Neural cell (in vitro differentiated cells): Measurements from ENCODE around the gene H6PD. TPM values are rescaled to one million over a fixed set of nuclear protein-coding genes. Genes with fewer than 3 reads are reported as not detected.

Experiments
- H2AFZ ChIP-seq: fragments of 200-600, 300-800 bp; sonication (generic), shearing (Covaris generic); 2 replicates; pipeline ENCODE4 v1.6.0; 2014; ENCODE audit warnings: low read depth, mild to moderate bottlenecking, antibody characterized with exemption, low read length, moderate library complexity
- H3F3A ChIP-seq: fragments of 200-600 bp; shearing (Covaris generic); 2 replicates; pipeline ENCODE4 v1.6.1; 2016; ENCODE audit warnings: mild to moderate bottlenecking, moderate library complexity, mixed read lengths, antibody characterized with exemption, low read length; ENCODE audit not compliant: insufficient read depth, poor library complexity, severe bottlenecking
- H3K27ac ChIP-seq: fragments of 200-600, 300-800 bp; sonication (generic), shearing (Covaris generic); 2 replicates; pipeline ENCODE4 v1.5.1; 2014; ENCODE audit warnings: mild to moderate bottlenecking, low read length, moderate library complexity
- H3K27me3 ChIP-seq: fragments of 300-800, 200-600 bp; sonication (generic), shearing (Covaris generic); 2 replicates; pipeline ENCODE4 v1.6.0; 2014; ENCODE audit warnings: mild to moderate bottlenecking, low read depth, low read length, moderate library complexity; ENCODE audit not compliant: insufficient read depth
- H3K36me3 ChIP-seq: fragments of 300-800, 200-600 bp; sonication (generic), shearing (Covaris generic); 2 replicates; pipeline ENCODE4 v1.5.1; 2014; ENCODE audit warnings: mild to moderate bottlenecking, antibody characterized with exemption, low read length, moderate library complexity; ENCODE audit not compliant: insufficient read depth
- H3K4me2 ChIP-seq: fragments of 300-800, 200-600 bp; sonication (generic), shearing (Covaris generic); 2 replicates; pipeline ENCODE4 v1.6.0; 2014; ENCODE audit warnings: mild to moderate bottlenecking, low read length
- H3K4me3 ChIP-seq: fragments of 300-800, 200-600 bp; sonication (generic), shearing (Covaris generic); 2 replicates; pipeline ENCODE4 v1.5.1; 2014; ENCODE audit warnings: mild to moderate bottlenecking, low read length, moderate library complexity
- H3K79me2 ChIP-seq: fragments of 200-600 bp; shearing (Covaris generic); replicated peaks from 2 replicates; pipeline ENCODE4 v1.6.0; 2014; ENCODE audit warnings: mild to moderate bottlenecking, low read length, moderate library complexity; ENCODE audit not compliant: insufficient read depth
- H3K9ac ChIP-seq: fragments of 300-800, 200-600 bp; sonication (generic), shearing (Covaris generic); 2 replicates; pipeline ENCODE4 v1.6.1; 2016; ENCODE audit warnings: mild to moderate bottlenecking, low read length, mixed read lengths
- H3K9me2 ChIP-seq: fragments of 200-600 bp; shearing (Covaris generic); 2 replicates; pipeline ENCODE4 v1.6.1; 2016; ENCODE audit warnings: mild to moderate bottlenecking, low read length, mixed read lengths; ENCODE audit not compliant: insufficient read depth
- H3K9me3 ChIP-seq: fragments of 200-600, 300-800 bp; sonication (generic), shearing (Covaris generic); 2 replicates; pipeline ENCODE4 v1.6.1; 2016; ENCODE audit warnings: mild to moderate bottlenecking, mixed run types, low read length, moderate library complexity, mixed read lengths
- H4K20me1 ChIP-seq: fragments of 200-600 bp; shearing (Covaris generic); 2 replicates; pipeline ENCODE4 v1.6.1; 2016; ENCODE audit warnings: mild to moderate bottlenecking, mixed run types; ENCODE audit not compliant: insufficient read depth
- EP300 ChIP-seq: fragments of 450-650 bp; conservative IDR thresholded peaks from 2 replicates; pipeline ENCODE4 v1.6.1; 2014; ENCODE audit warnings: antibody characterized with exemption, mild to moderate bottlenecking, moderate library complexity; ENCODE audit not compliant: poor library complexity, severe bottlenecking
- EZH2 ChIP-seq: fragments of 200-600, 300-800 bp; shearing (Covaris generic), sonication (generic); IDR thresholded peaks from 2 replicates; pipeline ENCODE4 v1.6.1; 2014; ENCODE audit warnings: antibody characterized with exemption, low read length, borderline replicate concordance, mild to moderate bottlenecking; ENCODE audit not compliant: insufficient read depth, poor library complexity, severe bottlenecking
- MXI1 ChIP-seq: fragments of 450-650 bp; conservative IDR thresholded peaks from 2 replicates; pipeline ENCODE4 v1.6.1; 2014; ENCODE audit warnings: antibody characterized with exemption, mild to moderate bottlenecking; ENCODE audit not compliant: poor library complexity, severe bottlenecking
- POLR2AphosphoS5 ChIP-seq: IDR thresholded peaks from 2 replicates; pipeline ENCODE4 v1.6.1; 2012
- RAD21 ChIP-seq: fragments of 450-650 bp; conservative IDR thresholded peaks from 2 replicates; pipeline ENCODE4 v1.6.1; 2014; ENCODE audit warnings: antibody characterized with exemption, mild to moderate bottlenecking, moderate library complexity
- SMC3 ChIP-seq: fragments of 450-650 bp; conservative IDR thresholded peaks from 2 replicates; pipeline ENCODE4 v1.6.1; 2014; ENCODE audit warnings: antibody characterized with exemption, mild to moderate bottlenecking, moderate library complexity; ENCODE audit not compliant: poor library complexity
- TAF1 ChIP-seq: IDR thresholded peaks from 2 replicates; pipeline ENCODE4 v1.6.1; 2012; ENCODE audit warnings: low read depth
- polyA plus RNA-seq: library from polyadenylated mRNA; depleted of rRNA; stranded (reverse); fragments of >200 nt; gene quantifications from 2 replicates; pipeline ENCODE4 v1.2.3, GENCODE V29; 2014
- TF ChIP-seq, protein P1 (sequence below): IDR thresholded peaks from 2 replicates; pipeline ENCODE4 v1.6.1; 2012; ENCODE audit warnings: borderline replicate concordance
- TF ChIP-seq, protein P2 (sequence below): fragments of 450-650 bp; IDR thresholded peaks from 2 replicates; pipeline ENCODE4 v1.5.1; 2014; ENCODE audit warnings: antibody characterized with exemption, mild to moderate bottlenecking, moderate library complexity; ENCODE audit not compliant: poor library complexity, severe bottlenecking

H6PD gene
- polyA plus RNA-seq, 1 donor from 2014 or later = 4.6 TPM

DNA sequence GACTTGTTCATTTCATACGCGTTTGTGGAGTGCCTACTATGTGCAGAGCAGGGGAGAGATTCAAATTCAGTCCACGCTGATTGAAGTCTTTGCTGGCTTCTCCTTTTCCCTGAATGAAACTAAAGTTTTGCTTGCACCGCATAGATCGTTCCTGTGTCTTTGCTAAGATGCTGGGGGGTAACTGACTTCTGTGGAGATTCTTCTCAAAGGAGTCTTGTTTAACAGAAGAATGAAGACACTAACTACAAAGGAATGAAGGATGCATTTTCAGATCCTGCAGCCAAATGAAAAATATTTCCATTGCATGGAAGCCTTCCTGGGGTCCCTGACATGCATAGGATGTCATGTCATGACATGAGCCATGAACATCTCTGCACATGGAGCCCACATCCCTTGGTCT is 26.9 kb upstream of the H6PD start:
- Histone ChIP-seq H3K27ac (no peak overlapping the region), H3K36me3 (no peaks in the 10 kb centered on the region), H2AFZ (no peak overlapping the region), H3K27me3 (peaks cover 12% of the 10 kb centered on the region), H3F3A (no peaks in the 10 kb centered on the region), H3K9me3 (no peaks in the 10 kb centered on the region), H3K4me3 (no peak overlapping the region), H4K20me1 (no peaks in the 10 kb centered on the region), H3K4me2 (no peak overlapping the region), H3K79me2 (no peaks in the 10 kb centered on the region), H3K9me2 (no peaks in the 10 kb centered on the region), H3K9ac (no peak overlapping the region)
- TF ChIP-seq EP300 = no peak
- TF ChIP-seq RAD21 = no peak
- TF ChIP-seq, protein P1, sequence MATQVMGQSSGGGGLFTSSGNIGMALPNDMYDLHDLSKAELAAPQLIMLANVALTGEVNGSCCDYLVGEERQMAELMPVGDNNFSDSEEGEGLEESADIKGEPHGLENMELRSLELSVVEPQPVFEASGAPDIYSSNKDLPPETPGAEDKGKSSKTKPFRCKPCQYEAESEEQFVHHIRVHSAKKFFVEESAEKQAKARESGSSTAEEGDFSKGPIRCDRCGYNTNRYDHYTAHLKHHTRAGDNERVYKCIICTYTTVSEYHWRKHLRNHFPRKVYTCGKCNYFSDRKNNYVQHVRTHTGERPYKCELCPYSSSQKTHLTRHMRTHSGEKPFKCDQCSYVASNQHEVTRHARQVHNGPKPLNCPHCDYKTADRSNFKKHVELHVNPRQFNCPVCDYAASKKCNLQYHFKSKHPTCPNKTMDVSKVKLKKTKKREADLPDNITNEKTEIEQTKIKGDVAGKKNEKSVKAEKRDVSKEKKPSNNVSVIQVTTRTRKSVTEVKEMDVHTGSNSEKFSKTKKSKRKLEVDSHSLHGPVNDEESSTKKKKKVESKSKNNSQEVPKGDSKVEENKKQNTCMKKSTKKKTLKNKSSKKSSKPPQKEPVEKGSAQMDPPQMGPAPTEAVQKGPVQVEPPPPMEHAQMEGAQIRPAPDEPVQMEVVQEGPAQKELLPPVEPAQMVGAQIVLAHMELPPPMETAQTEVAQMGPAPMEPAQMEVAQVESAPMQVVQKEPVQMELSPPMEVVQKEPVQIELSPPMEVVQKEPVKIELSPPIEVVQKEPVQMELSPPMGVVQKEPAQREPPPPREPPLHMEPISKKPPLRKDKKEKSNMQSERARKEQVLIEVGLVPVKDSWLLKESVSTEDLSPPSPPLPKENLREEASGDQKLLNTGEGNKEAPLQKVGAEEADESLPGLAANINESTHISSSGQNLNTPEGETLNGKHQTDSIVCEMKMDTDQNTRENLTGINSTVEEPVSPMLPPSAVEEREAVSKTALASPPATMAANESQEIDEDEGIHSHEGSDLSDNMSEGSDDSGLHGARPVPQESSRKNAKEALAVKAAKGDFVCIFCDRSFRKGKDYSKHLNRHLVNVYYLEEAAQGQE = no peak
- TF ChIP-seq MXI1 = no peak
- TF ChIP-seq POLR2AphosphoS5 = no peak
- no peak for TF ChIP-seq TAF1
- TF ChIP-seq, protein P2, sequence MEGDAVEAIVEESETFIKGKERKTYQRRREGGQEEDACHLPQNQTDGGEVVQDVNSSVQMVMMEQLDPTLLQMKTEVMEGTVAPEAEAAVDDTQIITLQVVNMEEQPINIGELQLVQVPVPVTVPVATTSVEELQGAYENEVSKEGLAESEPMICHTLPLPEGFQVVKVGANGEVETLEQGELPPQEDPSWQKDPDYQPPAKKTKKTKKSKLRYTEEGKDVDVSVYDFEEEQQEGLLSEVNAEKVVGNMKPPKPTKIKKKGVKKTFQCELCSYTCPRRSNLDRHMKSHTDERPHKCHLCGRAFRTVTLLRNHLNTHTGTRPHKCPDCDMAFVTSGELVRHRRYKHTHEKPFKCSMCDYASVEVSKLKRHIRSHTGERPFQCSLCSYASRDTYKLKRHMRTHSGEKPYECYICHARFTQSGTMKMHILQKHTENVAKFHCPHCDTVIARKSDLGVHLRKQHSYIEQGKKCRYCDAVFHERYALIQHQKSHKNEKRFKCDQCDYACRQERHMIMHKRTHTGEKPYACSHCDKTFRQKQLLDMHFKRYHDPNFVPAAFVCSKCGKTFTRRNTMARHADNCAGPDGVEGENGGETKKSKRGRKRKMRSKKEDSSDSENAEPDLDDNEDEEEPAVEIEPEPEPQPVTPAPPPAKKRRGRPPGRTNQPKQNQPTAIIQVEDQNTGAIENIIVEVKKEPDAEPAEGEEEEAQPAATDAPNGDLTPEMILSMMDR = no peak

DNA sequence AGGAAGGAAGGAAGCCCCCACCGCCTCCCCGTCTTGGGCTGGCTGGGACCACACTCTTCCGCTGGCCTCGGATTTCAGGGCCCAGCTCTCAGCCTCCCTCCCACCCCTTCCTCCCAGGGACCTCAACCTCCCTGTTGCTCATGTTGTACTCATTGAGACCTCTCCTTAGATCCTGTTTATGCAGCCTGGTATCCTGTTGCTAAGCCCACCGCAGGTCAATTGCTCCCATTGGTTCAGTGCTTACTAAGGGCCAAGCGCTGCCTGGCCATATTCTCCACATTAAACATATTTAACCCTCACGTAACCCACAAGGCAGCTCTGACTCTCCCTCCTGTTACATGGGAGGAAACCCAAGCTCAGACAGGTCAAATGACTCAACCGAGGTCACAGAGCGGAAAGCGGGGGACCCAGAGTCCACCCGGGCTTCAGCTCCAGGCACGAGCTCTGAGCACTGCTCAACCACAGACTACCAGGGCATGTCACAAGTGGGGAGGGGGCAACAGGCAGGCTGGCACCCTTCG is 23.2 kb upstream of the H6PD start:
- Histone ChIP-seq H3K9ac (no peak overlapping the region), H3K4me2 (no peak overlapping the region), H3F3A (no peaks in the 10 kb centered on the region), H2AFZ (no peak overlapping the region), H3K27ac (no peak overlapping the region), H3K36me3 (no peaks in the 10 kb centered on the region), H4K20me1 (no peaks in the 10 kb centered on the region), H3K4me3 (no peak overlapping the region), H3K9me3 (no peaks in the 10 kb centered on the region), H3K9me2 (no peaks in the 10 kb centered on the region), H3K79me2 (no peaks in the 10 kb centered on the region), H3K27me3 (no peaks in the 10 kb centered on the region)
- no peak for TF ChIP-seq RAD21
- TF ChIP-seq EZH2 = no peak
- TF ChIP-seq, protein P1 = no peak
- no peak for TF ChIP-seq TAF1
- no peak for TF ChIP-seq MXI1
- TF ChIP-seq POLR2AphosphoS5 = no peak
- no peak for TF ChIP-seq SMC3
- TF ChIP-seq, protein P2 = no peak
